HL-60/S4 treated with retinoic acid at 250 ng/mL for 4 days and 3 days (cell line): ENCODE results near the gene FGFR4.

ENCODE experiments used
- in situ Hi-C: fragments of 300-500 bp; cut with MboI; formaldehyde crosslinking; loops from 2 replicates; pipeline ENCODE4 v1.7.0; 2022; ENCODE audit warnings: low sequenced_read_pairs

Gene FGFR4

DNA sequence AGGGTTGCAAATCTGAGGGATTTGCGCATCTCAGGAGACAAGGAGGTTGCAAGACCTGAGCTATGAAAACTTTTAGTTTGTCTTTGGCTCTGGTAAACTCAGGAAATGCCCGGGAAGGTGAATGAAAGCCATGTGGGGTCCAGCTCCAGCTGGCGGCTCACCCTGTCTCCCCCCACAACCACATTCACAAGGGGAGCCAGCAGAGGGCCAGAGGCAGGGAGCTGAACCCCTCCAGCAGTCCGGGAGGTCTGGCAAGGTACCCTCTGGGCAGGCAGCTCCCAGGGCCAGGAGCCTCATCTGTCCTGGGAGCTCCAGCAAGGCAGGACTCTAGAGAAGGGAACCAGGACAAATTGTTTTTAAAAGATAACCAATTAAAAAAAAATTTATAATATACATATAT, 2.5 kb upstream of the FGFR4 start:
- in situ Hi-C loops = no loop called here

DNA sequence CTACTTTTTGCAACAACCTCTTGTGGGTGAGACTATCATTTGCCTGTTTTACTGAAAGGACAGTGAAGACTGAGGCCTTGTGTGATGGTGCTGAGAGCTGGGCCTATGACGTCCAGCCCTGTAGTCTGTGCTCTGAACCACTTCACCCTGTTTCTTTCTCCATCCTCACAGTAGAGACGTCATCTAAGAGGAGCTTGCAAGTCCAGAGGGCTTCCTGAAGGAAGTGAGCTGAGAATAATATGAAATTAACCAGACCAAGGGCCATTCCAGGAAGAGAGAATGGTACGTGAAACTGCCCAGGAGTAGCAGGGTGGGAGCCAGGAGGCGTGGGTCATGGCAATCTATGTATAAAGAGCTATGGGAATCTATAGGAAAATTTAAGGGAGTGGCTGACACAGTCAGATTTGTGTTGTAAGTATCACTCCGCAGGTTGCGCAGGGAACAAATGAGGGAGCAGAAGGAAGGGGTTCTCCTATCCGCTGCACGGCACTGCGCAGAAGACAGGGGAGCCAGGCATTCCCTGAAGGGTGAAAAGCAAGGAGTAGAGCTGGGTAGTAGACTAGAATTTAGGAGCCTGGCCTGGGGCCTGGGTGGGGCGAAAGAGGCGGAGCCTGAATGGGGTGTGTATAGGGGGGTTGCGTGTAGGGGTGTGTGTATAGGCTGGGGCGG, 596 bp upstream of the FGFR4 start:
- in situ Hi-C loops = no loop called here

DNA sequence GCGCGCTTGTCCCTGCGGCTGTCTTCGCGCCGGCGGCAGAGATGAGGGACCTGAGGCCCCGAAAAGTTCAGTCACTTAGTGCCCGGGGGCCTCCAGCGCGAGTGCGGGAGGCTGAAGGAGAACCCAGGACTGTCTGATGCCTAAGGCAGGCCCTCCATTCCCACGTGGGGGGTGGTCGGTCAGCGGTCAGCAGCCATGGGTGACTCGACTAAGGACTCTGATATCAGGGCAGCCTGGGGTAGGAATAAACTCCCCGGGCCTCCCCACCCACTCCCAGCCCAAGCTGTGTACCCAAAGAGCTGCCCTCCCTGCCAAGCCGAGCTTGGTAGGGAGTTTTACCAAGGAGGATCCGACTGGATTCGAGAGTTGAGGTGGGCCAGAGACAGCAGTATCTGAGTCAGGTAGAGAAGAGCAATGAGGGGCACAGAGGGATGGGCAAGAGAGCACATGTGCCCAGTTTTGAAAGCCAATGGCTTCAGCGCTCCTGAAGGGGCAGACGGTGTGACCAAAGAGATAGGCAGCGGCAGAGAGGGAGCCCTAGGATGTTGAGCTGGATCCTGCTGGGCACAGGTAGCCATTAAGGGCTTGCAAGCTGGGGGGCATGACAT, 787 bp downstream of the FGFR4 start:
- in situ Hi-C loops = no loop called here

DNA sequence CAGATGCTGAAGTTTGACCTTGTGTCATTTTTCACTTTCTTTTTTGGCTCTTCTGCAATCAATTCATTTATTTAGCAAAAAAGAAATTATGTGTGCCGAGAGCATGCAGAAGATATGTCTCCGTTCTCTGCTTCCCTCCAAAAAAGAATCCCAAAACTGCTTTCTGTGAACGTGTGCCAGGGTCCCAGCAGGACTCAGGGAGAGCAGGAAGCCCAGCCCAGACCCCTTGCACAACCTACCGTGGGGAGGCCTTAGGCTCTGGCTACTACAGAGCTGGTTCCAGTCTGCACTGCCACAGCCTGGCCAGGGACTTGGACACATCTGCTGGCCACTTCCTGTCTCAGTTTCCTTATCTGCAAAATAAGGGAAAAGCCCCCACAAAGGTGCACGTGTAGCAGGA, 2.4 kb downstream of the FGFR4 start:
- in situ Hi-C loops = no loop called here

DNA sequence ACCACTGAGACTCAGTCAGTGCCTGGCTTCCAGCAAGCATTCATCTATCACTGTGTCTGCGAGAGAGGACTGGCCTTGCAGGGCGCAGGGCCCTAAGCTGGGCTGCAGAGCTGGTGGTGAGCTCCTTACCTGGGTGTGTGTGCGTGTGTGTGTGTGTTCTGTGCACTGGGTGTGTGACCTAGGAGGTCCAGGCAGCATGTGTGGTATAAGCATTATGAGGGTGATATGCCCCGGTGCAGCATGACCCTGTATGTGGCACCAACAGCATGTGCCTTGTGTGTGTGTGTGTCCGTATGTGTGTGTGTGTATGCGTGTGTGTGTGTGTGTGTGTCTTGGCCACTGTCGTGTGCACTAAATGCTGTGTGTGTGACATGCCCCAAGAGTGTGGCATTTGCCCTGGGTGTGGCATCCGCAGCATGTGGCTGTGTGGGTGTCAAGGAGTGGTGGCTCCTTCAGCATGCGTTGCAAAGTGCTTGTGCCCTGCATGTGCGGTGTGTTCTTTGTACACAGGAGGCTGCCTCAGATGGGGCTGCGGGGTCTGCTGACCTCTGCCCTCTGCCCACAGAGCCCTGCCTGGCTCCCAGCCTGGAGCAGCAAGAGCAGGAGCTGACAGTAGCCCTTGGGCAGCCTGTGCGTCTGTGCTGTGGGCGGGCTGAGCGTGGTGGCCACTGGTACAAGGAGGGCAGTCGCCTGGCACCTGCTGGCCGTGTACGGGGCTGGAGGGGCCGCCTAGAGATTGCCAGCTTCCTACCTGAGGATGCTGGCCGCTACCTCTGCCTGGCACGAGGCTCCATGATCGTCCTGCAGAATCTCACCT, 3.3 kb downstream of the FGFR4 start:
- in situ Hi-C loops = no loop called here

DNA sequence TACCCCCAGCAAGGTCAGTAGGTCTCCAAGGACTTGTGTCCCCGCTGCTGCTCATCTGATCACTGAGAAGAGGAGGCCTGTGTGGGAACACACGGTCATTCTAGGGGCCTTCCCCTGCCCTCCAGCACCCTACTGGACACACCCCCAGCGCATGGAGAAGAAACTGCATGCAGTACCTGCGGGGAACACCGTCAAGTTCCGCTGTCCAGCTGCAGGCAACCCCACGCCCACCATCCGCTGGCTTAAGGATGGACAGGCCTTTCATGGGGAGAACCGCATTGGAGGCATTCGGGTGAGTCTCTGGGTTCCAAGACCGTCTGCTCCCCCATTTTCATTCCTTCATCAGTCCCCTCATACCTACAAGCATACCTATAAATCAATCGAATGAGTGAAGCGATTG, 4.1 kb downstream of the FGFR4 start:
- in situ Hi-C loops = no loop called here

DNA sequence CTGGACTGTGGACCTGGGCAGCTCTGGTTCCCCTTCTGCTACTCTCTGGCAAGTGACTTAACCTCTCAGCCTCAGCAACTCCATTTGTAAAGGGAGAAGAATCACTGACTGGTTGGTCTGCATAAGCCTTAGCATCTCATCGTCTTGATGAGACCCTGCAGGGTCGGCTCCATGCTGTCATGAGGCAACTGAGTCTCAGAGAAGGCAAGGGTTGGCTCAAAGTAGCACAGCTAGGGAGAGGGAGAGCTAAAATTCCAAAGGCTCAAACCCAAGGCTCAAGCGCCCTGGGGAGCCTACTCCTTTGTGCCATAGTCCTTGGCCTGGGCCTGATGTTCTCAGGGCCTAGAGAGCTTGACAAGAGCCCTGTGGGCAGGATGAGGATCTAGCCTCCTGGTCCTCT, 4.5 kb downstream of the FGFR4 start:
- in situ Hi-C loops = no loop called here

DNA sequence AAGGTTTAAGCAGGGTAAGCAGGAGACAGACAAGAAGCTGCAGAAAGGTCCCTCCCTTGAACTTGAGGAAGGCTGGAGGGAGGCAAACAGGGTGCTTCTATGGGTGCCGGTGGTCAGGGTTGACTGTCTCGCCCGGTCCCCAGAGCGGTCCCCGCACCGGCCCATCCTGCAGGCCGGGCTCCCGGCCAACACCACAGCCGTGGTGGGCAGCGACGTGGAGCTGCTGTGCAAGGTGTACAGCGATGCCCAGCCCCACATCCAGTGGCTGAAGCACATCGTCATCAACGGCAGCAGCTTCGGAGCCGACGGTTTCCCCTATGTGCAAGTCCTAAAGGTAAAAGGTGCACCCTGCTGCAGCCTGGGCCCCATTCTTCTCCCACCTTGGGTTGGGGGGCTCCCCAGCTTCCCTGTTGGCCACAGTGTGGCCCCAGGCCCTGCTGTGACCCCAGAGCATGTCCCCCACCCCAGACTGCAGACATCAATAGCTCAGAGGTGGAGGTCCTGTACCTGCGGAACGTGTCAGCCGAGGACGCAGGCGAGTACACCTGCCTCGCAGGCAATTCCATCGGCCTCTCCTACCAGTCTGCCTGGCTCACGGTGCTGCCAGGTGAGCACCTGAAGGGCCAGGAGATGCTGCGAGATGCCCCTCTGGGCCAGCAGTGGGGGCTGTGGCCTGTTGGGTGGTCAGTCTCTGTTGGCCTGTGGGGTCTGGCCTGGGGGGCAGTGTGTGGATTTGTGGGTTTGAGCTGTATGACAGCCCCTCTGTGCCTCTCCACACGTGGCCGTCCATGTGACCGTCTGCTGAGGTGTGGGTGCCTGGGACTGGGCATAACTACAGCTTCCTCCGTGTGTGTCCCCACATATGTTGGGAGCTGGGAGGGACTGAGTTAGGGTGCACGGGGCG, 5.7 kb downstream of the FGFR4 start:
- in situ Hi-C loops = no loop called here

DNA sequence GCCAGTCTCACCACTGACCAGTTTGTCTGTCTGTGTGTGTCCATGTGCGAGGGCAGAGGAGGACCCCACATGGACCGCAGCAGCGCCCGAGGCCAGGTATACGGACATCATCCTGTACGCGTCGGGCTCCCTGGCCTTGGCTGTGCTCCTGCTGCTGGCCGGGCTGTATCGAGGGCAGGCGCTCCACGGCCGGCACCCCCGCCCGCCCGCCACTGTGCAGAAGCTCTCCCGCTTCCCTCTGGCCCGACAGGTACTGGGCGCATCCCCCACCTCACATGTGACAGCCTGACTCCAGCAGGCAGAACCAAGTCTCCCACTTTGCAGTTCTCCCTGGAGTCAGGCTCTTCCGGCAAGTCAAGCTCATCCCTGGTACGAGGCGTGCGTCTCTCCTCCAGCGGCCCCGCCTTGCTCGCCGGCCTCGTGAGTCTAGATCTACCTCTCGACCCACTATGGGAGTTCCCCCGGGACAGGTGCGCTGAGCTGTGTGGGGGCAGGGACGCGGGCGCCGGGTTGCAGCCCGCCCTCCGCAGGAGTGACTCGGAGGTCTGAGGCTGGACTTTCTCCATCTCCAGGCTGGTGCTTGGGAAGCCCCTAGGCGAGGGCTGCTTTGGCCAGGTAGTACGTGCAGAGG, 6.5 kb downstream of the FGFR4 start:
- in situ Hi-C loops = no loop called here

DNA sequence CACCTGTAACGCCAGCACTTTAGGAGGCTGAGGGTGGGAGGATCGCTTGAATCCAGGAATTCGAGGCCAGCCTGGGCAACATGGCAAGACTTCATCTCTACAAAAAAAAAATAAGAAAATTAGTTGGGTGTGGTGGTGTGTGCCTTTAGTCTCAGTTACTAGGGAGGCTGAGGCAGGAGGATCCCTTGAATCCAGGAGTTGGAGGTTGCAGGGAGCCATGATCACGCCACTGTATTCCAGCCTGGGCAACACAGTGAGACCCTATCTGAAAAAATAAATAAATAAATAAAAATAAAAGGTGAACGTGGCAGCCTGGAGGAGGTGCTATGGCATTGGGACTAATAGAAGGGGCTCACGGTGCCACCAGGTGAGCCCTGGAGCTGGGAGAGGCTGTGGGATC, 7.1 kb downstream of the FGFR4 start:
- in situ Hi-C loops = no loop called here

DNA sequence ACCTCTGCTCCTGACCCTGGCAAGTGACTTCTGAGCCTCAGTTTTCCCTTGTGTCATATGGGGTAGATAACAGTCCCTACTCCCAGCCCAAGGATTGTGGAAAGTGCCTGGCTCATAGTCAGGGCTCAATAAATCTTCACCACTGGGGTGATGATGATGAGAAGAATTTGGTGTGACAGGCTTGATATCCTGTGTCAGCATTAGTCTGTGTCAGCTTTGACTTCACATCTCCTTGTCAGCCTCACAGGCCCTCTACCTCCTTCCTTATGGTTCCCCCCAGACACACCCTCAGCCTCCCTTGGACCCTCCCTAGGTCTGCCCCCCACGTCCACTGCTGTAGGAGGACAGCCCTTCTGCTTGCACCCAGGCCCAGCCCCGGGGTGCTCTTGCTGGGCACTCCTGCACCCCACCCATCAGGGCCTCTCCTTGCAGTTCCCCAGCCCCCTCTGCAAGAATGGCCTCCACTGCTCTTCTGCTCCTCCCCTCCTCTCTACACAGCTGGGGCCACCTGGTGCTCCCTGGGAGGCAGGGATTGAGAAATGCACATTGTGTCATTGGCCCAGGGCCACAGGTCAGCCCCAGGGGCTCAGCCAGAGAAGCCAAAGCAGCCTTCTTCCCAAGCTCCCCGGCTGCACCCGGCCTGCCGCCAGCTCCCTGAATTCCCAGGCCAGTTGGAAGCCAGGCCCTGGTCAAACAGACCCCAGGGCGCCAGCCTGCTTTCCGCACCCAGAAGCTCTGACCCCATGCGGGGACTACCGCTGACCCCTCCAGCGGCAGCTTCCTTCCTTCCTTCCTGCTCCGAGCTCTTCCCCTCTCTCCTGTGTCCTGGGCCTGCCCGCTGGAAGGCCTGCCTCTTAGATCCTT, 7.7 kb downstream of the FGFR4 start:
- in situ Hi-C loops = no loop called here

DNA sequence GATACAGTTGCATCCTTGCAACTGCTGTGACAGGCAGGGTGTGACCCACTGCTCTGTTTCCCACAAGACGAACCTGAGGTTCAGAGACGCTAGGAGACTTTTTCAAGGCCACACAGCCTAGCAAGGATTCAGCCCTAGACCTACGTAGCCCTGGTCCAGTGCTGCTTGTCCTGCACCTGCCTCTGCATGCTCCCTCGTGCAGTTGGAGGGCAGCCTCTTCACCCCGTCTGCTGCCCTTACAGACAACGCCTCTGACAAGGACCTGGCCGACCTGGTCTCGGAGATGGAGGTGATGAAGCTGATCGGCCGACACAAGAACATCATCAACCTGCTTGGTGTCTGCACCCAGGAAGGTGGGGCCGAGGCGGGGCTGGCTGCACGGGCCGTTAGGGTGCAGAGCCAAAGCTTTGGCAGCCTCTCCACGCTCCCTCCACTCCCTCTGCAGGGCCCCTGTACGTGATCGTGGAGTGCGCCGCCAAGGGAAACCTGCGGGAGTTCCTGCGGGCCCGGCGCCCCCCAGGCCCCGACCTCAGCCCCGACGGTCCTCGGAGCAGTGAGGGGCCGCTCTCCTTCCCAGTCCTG, 8.5 kb downstream of the FGFR4 start:
- in situ Hi-C loops = no loop called here

DNA sequence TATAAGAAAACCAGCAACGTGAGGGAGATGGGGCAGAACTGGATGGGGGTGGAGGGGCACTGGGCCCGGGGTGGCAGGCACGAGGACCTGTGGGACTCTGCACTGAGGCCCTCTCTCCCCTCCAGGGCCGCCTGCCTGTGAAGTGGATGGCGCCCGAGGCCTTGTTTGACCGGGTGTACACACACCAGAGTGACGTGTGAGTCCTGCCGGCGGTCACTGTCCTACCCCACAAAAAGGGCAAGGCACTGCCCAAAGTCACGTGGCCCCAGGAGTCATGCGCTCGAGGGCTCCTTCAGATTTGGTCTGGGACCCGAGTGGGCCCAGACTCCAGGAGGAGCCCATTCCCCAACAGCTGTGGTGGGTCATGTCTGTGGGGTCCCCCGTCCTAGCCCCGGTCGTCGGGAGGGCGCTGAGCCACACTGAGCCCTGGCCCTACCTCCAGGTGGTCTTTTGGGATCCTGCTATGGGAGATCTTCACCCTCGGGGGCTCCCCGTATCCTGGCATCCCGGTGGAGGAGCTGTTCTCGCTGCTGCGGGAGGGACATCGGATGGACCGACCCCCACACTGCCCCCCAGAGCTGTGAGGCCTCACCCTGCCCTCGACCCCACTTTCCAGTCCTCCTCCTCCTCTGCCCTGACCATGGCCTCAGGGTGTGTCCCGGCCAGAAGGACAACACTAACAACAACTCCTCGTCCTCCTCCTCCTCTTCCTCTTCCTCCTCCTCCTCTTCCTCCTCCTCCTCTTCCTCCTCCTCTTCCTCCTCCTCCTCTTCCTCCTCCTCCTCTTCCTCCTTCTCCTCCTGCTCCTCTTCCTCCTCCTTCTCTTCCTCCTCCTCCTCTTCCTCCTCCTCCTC, 9.7 kb downstream of the FGFR4 start:
- in situ Hi-C loops = no loop called here

DNA sequence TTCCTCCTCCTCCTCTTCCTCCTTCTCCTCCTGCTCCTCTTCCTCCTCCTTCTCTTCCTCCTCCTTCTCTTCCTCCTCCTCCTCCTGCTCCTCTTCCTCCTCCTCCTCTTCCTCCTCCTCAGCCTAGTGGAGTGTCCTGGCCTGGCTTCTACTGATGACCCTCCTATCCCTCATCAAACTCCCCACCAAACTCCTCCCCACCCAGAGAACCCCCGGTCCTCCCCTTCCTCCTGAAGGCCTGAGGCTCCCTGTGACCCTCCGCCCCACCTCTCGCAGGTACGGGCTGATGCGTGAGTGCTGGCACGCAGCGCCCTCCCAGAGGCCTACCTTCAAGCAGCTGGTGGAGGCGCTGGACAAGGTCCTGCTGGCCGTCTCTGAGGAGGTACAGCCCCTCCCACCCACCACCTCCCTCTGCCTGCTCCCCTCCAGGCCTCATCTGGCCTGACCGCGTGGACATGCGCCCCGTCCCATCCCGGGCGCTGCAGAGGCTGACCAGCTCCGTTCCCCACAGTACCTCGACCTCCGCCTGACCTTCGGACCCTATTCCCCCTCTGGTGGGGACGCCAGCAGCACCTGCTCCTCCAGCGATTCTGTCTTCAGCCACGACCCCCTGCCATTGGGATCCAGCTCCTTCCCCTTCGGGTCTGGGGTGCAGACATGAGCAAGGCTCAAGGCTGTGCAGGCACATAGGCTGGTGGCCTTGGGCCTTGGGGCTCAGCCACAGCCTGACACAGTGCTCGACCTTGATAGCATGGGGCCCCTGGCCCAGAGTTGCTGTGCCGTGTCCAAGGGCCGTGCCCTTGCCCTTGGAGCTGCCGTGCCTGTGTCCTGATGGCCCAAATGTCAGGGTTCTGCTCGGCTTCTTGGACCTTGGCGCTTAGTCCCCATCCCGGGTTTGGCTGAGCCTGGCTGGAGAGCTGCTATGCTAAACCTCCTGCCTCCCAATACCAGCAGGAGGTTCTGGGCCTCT, 10.6 kb downstream of the FGFR4 start:
- in situ Hi-C loops = no loop called here

DNA sequence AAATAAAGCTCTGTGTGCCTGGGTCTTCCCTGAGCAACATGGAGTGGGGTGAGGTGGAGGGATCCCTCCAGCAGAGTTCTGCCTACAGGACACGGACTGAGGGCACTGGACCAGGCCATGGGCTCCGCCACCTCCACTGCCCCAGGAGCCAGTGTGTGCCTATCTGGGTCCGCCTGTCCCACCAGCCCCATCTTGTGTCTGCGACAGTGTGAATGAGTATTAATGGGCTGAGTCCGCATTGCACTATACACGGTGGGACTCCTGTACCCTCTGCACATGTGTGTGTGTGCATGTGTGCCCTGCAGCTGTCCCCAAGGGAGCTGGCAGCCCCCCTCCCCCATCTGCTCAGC, 11.4 kb downstream of the FGFR4 start:
- in situ Hi-C loops = no loop called here

DNA sequence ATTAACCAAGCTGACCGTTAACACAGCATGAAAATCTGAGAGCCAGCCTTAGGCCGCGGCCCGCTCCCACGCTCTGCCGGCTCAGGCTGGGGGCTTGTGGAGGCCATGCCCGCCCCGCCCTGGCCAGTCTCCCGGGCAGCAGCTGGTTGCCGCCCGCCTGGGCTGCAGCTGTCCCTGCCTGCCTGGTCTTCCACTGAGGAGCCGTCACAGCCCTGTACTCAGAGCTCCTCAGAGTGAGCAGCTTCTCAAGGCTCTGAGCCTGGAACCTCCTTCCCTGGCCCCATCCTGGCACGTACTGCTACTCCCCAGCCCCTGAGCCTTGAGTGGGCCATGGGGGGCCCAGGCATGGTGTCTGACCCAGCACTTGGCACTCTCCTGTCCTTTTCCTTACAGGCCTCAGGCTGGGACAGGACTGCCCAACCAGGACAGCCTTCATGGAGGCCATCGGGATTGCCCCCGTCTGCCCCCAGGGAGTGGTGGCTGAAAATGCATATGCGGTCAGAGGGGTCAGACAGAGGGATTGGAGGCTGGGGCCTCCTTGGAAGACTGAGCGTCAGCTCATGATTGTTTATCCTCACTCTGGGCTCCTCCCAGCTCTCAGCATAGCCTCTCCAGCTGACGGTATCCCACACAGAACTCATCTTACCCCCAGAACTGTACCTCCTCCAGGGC, 11.9 kb downstream of the FGFR4 start:
- in situ Hi-C loops = no loop called here
